DMS 273 (cell line): ENCODE results near the gene HIP1.
"Not testable (repeated sequence)": the region's sequence is repeated elsewhere in the genome, so short reads cannot be mapped to it uniquely, and the experiment has no call there.

Source experiments
- DNase-seq: peaks from one replicate; lab custom pipeline; 2025; ENCODE audit not compliant: unreplicated experiment; lab: John Stamatoyannopoulos, UW

The HIP1 gene

GRCh38 chr7:75583255-75583654, 155.5 kb downstream of the HIP1 start:
- no peak for DNase-seq

- no peak for DNase-seq
Observed at GRCh38 chr7:75579899-75580298, 158.8 kb downstream of the HIP1 start.

GRCh38 chr7:75578081-75578480, 160.7 kb downstream of the HIP1 start:
- DNase-seq, result no peak

- DNase-seq, result peak; percentile 65
Observed at GRCh38 chr7:75575488-75576121, 163.1 kb downstream of the HIP1 start.

GRCh38 chr7:75573477-75574019, 165.2 kb downstream of the HIP1 start:
- no peak for DNase-seq

GRCh38 chr7:75572814-75573213, 165.9 kb downstream of the HIP1 start:
- peak; percentile 82 for DNase-seq

- peak; percentile 95 for DNase-seq
Observed at GRCh38 chr7:75572396-75572795, 166.3 kb downstream of the HIP1 start.

- no peak for DNase-seq
Observed at GRCh38 chr7:75571209-75571608, 167.5 kb downstream of the HIP1 start.

- DNase-seq, result not testable (repeated sequence)
Observed at GRCh38 chr7:75569629-75570282, 169.0 kb downstream of the HIP1 start.

GRCh38 chr7:75567948-75568595, 170.7 kb downstream of the HIP1 start:
- no peak for DNase-seq

- no peak for DNase-seq
Observed at GRCh38 chr7:75565132-75565837, 173.5 kb downstream of the HIP1 start.

- no peak for DNase-seq
Observed at GRCh38 chr7:75563171-75563570, 175.6 kb downstream of the HIP1 start.

GRCh38 chr7:75559976-75560365, 178.8 kb downstream of the HIP1 start:
- no peak for DNase-seq

- DNase-seq, result no peak
Observed at GRCh38 chr7:75559355-75559975, 179.3 kb downstream of the HIP1 start.

- not testable (repeated sequence) for DNase-seq
Observed at GRCh38 chr7:75556835-75557234, 181.9 kb downstream of the HIP1 start.

GRCh38 chr7:75555736-75556135, 183.0 kb downstream of the HIP1 start:
- DNase-seq, result no peak

- no peak for DNase-seq
Observed at GRCh38 chr7:75546237-75547015, 192.3 kb downstream of the HIP1 start.

GRCh38 chr7:75537731-75538130, 201.0 kb downstream of the HIP1 start:
- no peak for DNase-seq

GRCh38 chr7:75536940-75537538, 201.7 kb downstream of the HIP1 start:
- DNase-seq, result no peak

- DNase-seq, result no peak
Observed at GRCh38 chr7:75536491-75536890, 202.2 kb downstream of the HIP1 start.
